K562 (cell line): Measurements from ENCODE around the gene CABP2. TPM values are rescaled to one million over a fixed set of nuclear protein-coding genes. Genes with fewer than 3 reads are reported as not detected.
"Not testable (repeated sequence)": the region's sequence is repeated elsewhere in the genome, so short reads cannot be mapped to it uniquely, and the experiment has no call there.

Experiments
- CUX1 ChIP-seq: fragments of 200-800 bp; sonication (Bioruptor generic); IDR thresholded peaks from 2 replicates; pipeline ENCODE4 v1.6.1; 2016; ENCODE audit warnings: missing genetic modification characterization, missing compliant biosample characterization
- HOMEZ ChIP-seq: fragments of 250-450 bp; sonication (Bioruptor Pico); IDR thresholded peaks from 2 replicates; pipeline ENCODE4 v1.4.0; 2020; ENCODE audit warnings: mild to moderate bottlenecking, moderate library complexity
- IRF9 ChIP-seq: fragments of 450-650 bp; IDR thresholded peaks from 2 replicates; pipeline ENCODE4 v1.6.1; 2016; ENCODE audit warnings: missing biosample characterization, missing genetic modification characterization
- NFIX ChIP-seq: fragments of 250-450 bp; sonication (Bioruptor Pico); IDR thresholded peaks from 2 replicates; pipeline ENCODE4 v1.4.0; 2020; ENCODE audit warnings: low read depth, mild to moderate bottlenecking, moderate library complexity
- NR4A1 ChIP-seq, 2 experiments: fragments of 250-450 bp in 1 of 2; fragments of 450-650 bp in 1 of 2; sonication (Bioruptor Pico) in 1 of 2; IDR thresholded peaks; 2 replicates each; pipeline versions ENCODE4 v1.4.0 to v1.6.1; 2016 to 2020; ENCODE audit warnings: mild to moderate bottlenecking in 2 of 2, missing compliant biosample characterization in 1 of 2, missing genetic modification characterization in 1 of 2, moderate library complexity in 1 of 2
- SMAD4 ChIP-seq: fragments of 250-450 bp; sonication (Bioruptor Pico); conservative IDR thresholded peaks from 2 replicates; pipeline ENCODE4 v1.8.0; 2021; ENCODE audit warnings: inconsistent platforms, mild to moderate bottlenecking, moderate library complexity
- TEAD4 ChIP-seq, 2 experiments: sonication (generic) in 1 of 2; formaldehyde crosslinking in 1 of 2; IDR thresholded peaks; 2 replicates each; pipeline versions ENCODE4 v1.6.1 to v1.8.0; 2012 to 2022; ENCODE audit warnings: borderline replicate concordance in 1 of 2, inconsistent platforms in 1 of 2, low read length in 1 of 2, mild to moderate bottlenecking in 1 of 2, missing genetic modification reagents in 1 of 2
- ZNF644 ChIP-seq: fragments of 200-800 bp; sonication (Bioruptor generic); IDR thresholded peaks from 2 replicates; pipeline ENCODE4 v1.6.1; 2016; ENCODE audit warnings: low read depth, missing genetic modification characterization, missing compliant biosample characterization
- ZNF830 ChIP-seq: fragments of 250-450 bp; sonication (Bioruptor Pico); IDR thresholded peaks from 2 replicates; pipeline ENCODE4 v1.5.0; 2021; ENCODE audit warnings: mild to moderate bottlenecking
- polyA plus RNA-seq, 8 experiments: library from polyadenylated mRNA; depleted of rRNA in 4 of 8; stranded (reverse) in 5 of 8; unstranded in 3 of 8; fragments of >200 nt; fragmentation: Nextera tagmentation in 2 of 8; fragmentation: Illumina TruSeq in 1 of 8; extraction: Ambion mirVana in 2 of 8; extraction: Trizol in 1 of 8; gene quantifications; 2 replicates each; pipeline versions ENCODE4 v1.2.1 to v1.2.3, GENCODE V29; 2011 to 2014; ENCODE audit warnings: inconsistent platforms in 1 of 8, missing spikeins in 1 of 8
- total RNA-seq, 7 experiments: library from RNA; depleted of rRNA in 6 of 7; stranded (reverse); fragments of >200 nt in 6 of 7; fragmentation: Illumina TruSeq in 2 of 7; extraction: Trizol in 2 of 7; gene quantifications; 2 replicates each; pipeline versions ENCODE4 v1.2.1 to v1.2.3, GENCODE V29; 2011 to 2021; ENCODE audit warnings: low replicate concordance in 1 of 7
- TF ChIP-seq, protein P1 (sequence below): fragments of 250-450 bp; sonication (Bioruptor Pico); IDR thresholded peaks from 2 replicates; pipeline ENCODE4 v1.4.0; 2020; ENCODE audit warnings: mild to moderate bottlenecking, moderate library complexity

The CABP2 gene
- total and polyA plus RNA-seq, 9 of the 15 experiments (the other 6 are each of a cell fraction or from before 2014, with no cell fraction given), result not detected

GRCh38 chr11:67563705-67564114 lies 40.5 kb upstream of the CABP2 start (continued):
- TF ChIP-seq CUX1 (CRISPR knock-in tag), result peak; percentile 62; the same call in 1 of the 2 replicates
- TF ChIP-seq SMAD4 (CRISPR knock-in tag), result peak; percentile 100
- TF ChIP-seq TEAD4 (IDR thresholded peaks at IDR 0.05; ENCODE audit: low read length), result peak; percentile 70
- not testable (repeated sequence) for TF ChIP-seq TEAD4 (CRISPR knock-in tag; IDR thresholded peaks at IDR 0.05; ENCODE audit: borderline replicate concordance)
- peak; percentile 90; the same call in 1 of the 2 replicates for TF ChIP-seq HOMEZ (CRISPR knock-in tag)
- TF ChIP-seq NFIX, result peak; percentile 48
- peak; percentile 62; the same call in 1 of the 2 replicates for TF ChIP-seq NR4A1 (CRISPR knock-in tag; IDR thresholded peaks at IDR 0.05)
- peak; percentile 98 for TF ChIP-seq NR4A1 (tag; IDR thresholded peaks at IDR 0.05)
- TF ChIP-seq IRF9, result peak; percentile 96
- TF ChIP-seq ZNF830 (CRISPR knock-in tag), result 0 out of 2 replicates have a peak, but pooled peaks have one; percentile 67
- TF ChIP-seq ZNF644 (tag), result peak; percentile 93
- TF ChIP-seq, protein P1, sequence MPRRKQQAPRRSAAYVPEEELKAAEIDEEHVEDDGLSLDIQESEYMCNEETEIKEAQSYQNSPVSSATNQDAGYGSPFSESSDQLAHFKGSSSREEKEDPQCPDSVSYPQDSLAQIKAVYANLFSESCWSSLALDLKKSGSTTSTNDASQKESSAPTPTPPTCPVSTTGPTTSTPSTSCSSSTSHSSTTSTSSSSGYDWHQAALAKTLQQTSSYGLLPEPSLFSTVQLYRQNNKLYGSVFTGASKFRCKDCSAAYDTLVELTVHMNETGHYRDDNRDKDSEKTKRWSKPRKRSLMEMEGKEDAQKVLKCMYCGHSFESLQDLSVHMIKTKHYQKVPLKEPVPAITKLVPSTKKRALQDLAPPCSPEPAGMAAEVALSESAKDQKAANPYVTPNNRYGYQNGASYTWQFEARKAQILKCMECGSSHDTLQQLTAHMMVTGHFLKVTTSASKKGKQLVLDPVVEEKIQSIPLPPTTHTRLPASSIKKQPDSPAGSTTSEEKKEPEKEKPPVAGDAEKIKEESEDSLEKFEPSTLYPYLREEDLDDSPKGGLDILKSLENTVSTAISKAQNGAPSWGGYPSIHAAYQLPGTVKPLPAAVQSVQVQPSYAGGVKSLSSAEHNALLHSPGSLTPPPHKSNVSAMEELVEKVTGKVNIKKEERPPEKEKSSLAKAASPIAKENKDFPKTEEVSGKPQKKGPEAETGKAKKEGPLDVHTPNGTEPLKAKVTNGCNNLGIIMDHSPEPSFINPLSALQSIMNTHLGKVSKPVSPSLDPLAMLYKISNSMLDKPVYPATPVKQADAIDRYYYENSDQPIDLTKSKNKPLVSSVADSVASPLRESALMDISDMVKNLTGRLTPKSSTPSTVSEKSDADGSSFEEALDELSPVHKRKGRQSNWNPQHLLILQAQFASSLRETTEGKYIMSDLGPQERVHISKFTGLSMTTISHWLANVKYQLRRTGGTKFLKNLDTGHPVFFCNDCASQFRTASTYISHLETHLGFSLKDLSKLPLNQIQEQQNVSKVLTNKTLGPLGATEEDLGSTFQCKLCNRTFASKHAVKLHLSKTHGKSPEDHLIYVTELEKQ (CRISPR knock-in tag), result peak; percentile 91
